NCI-H2107 (cell line): Measurements from ENCODE around the gene PATJ.
"Not testable (repeated sequence)": the region's sequence is repeated elsewhere in the genome, so short reads cannot be mapped to it uniquely, and the experiment has no call there.

Experiments used
- DNase-seq: peaks from one replicate; lab custom pipeline; 2025; lab: John Stamatoyannopoulos, UW

The PATJ gene

GRCh38 chr1:61748566-61748965 is 6.3 kb downstream of the PATJ start:
- no peak for DNase-seq

GRCh38 chr1:61749574-61749973 is 7.3 kb downstream of the PATJ start:
- DNase-seq, result no peak

GRCh38 chr1:61752921-61753389 is 10.7 kb downstream of the PATJ start:
- DNase-seq, result no peak

GRCh38 chr1:61753998-61754508 is 11.8 kb downstream of the PATJ start:
- DNase-seq, result no peak

GRCh38 chr1:61754545-61754944 is 12.3 kb downstream of the PATJ start:
- DNase-seq, result no peak

- DNase-seq, result no peak
These were observed 14.5 kb downstream of the PATJ start for GRCh38 chr1:61756773-61757172.

- DNase-seq, result no peak
These were observed 15.7 kb downstream of the PATJ start for GRCh38 chr1:61757950-61758349.

- no peak for DNase-seq
These were observed 27.9 kb downstream of the PATJ start for GRCh38 chr1:61770131-61770530.

GRCh38 chr1:61776091-61776490 is 33.8 kb downstream of the PATJ start:
- peak; percentile 38 for DNase-seq

- DNase-seq, result no peak
These were observed 37.0 kb downstream of the PATJ start for GRCh38 chr1:61779231-61779630.

GRCh38 chr1:61781151-61781550 is 38.9 kb downstream of the PATJ start:
- no peak for DNase-seq

GRCh38 chr1:61782771-61783170 is 40.5 kb downstream of the PATJ start:
- no peak for DNase-seq

- DNase-seq, result no peak
These were observed 42.4 kb downstream of the PATJ start for GRCh38 chr1:61784726-61785125.

GRCh38 chr1:61790837-61791236 is 48.6 kb downstream of the PATJ start:
- no peak for DNase-seq

- no peak for DNase-seq
These were observed 54.9 kb downstream of the PATJ start for GRCh38 chr1:61797045-61797755.

- not testable (repeated sequence) for DNase-seq
These were observed 58.8 kb downstream of the PATJ start for GRCh38 chr1:61801047-61801446.

- no peak for DNase-seq
These were observed 65.4 kb downstream of the PATJ start for GRCh38 chr1:61807606-61808140.

- DNase-seq, result no peak
These were observed 66.0 kb downstream of the PATJ start for GRCh38 chr1:61808321-61808720.

- DNase-seq, result no peak
These were observed 66.7 kb downstream of the PATJ start for GRCh38 chr1:61808968-61809367.

GRCh38 chr1:61812916-61813315 is 70.6 kb downstream of the PATJ start:
- no peak for DNase-seq

GRCh38 chr1:61816191-61816590 is 73.9 kb downstream of the PATJ start:
- DNase-seq, result no peak

- DNase-seq, result no peak
These were observed 76.7 kb downstream of the PATJ start for GRCh38 chr1:61818992-61819391.

GRCh38 chr1:61819421-61819820 is 77.1 kb downstream of the PATJ start:
- no peak for DNase-seq

GRCh38 chr1:61825393-61825792 is 83.1 kb downstream of the PATJ start:
- no peak for DNase-seq
